Upper lobe of left lung (tissue), 4 donors: ENCODE measurements around the gene AK9.

Experiments used
- POLR2A ChIP-seq, 4 donors: fragments of 450-650 bp; IDR thresholded peaks; one replicate each; pipeline ENCODE4 v1.5.1; 2016 to 2017; ENCODE audit warnings: antibody characterized with exemption in 4 of 4, mild to moderate bottlenecking in 2 of 4
- TF ChIP-seq, protein P1 (sequence below), 6 experiments: fragments of 450-650 bp in 4 of 6; fragments of 200-600 bp in 2 of 6; sonication (generic) in 2 of 6; IDR thresholded peaks; one replicate each; pipeline ENCODE4 v1.5.1; 2016 to 2019; ENCODE audit warnings: antibody characterized with exemption in 6 of 6

DNA sequence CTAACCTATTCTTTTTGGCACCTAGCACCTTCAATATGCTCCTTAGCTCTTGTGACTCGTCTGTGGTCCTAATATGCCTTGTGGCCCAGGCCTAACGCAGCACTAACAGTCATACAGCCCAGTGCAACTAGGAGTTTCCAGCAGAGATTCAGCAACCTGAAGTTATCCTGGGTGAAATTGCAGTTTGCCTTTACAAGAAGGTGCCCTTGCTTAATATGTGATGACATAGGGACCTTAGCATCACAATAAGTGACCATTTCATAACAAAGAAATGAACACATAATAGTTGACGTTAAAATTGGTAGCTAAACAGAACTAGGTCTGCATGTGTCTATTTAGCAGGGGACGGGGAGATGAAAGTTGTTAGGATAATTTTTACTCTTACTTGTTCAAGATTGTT is 10.2 kb upstream of the AK9 start:
- TF ChIP-seq, protein P1, sequence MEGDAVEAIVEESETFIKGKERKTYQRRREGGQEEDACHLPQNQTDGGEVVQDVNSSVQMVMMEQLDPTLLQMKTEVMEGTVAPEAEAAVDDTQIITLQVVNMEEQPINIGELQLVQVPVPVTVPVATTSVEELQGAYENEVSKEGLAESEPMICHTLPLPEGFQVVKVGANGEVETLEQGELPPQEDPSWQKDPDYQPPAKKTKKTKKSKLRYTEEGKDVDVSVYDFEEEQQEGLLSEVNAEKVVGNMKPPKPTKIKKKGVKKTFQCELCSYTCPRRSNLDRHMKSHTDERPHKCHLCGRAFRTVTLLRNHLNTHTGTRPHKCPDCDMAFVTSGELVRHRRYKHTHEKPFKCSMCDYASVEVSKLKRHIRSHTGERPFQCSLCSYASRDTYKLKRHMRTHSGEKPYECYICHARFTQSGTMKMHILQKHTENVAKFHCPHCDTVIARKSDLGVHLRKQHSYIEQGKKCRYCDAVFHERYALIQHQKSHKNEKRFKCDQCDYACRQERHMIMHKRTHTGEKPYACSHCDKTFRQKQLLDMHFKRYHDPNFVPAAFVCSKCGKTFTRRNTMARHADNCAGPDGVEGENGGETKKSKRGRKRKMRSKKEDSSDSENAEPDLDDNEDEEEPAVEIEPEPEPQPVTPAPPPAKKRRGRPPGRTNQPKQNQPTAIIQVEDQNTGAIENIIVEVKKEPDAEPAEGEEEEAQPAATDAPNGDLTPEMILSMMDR (IDR thresholded peaks at IDR 0.05): no peak
- TF ChIP-seq POLR2A (IDR thresholded peaks at IDR 0.05): no peak
